ENCODE results near the gene ZNF668. TPM values are rescaled to one million over a fixed set of nuclear protein-coding genes. Genes with fewer than 3 reads are reported as not detected.
A peak's percentile ranks its signal among the peaks of the same experiment; 100 is the strongest.

The ZNF668 gene
- total and polyA plus RNA-seq, 2 of the 13 experiments (the other 11 are each of a cell fraction or from before 2014, with no cell fraction given): 3.8 to 9.8 TPM

- peak; percentile 91 for TF ChIP-seq ISL2 (CRISPR knock-in tag; IDR thresholded peaks at IDR 0.05)
- peak; percentile 69; the same call in 1 of the 2 replicates for TF ChIP-seq ZBTB10 (CRISPR knock-in tag; IDR thresholded peaks at IDR 0.05; ENCODE audit: borderline replicate concordance)
- peak; percentile 99 for TF ChIP-seq ZBTB34 (CRISPR knock-in tag; IDR thresholded peaks at IDR 0.05)
- TF ChIP-seq ZNF740 (CRISPR knock-in tag; IDR thresholded peaks at IDR 0.05): peak; percentile 80
- TF ChIP-seq ZNF281 (CRISPR knock-in tag; IDR thresholded peaks at IDR 0.05; ENCODE audit: borderline replicate concordance): peak; percentile 64; the same call in 1 of the 2 replicates
- peak; percentile 83; the same call in 1 of the 2 replicates for TF ChIP-seq GLMP (CRISPR knock-in tag; IDR thresholded peaks at IDR 0.05; ENCODE audit: borderline replicate concordance)
- TF ChIP-seq MED8 (CRISPR knock-in tag; IDR thresholded peaks at IDR 0.05; ENCODE audit: insufficient replicate concordance): peak; percentile 97
- TF ChIP-seq AKNA (CRISPR knock-in tag; IDR thresholded peaks at IDR 0.05; ENCODE audit: borderline replicate concordance): peak; percentile 69; the same call in 1 of the 2 replicates
- TF ChIP-seq NBN (conservative IDR thresholded peaks at IDR 0.05): no peak
- TF ChIP-seq ZSCAN5A (CRISPR knock-in tag; IDR thresholded peaks at IDR 0.05; ENCODE audit: borderline replicate concordance): peak; percentile 95
- TF ChIP-seq ZNF619 (CRISPR knock-in tag; IDR thresholded peaks at IDR 0.05): peak; percentile 95
- TF ChIP-seq ZNF746 (CRISPR knock-in tag; IDR thresholded peaks at IDR 0.05): peak; percentile 94
Observed at GRCh38 chr16:31105677-31106213, 31.7 kb upstream of the ZNF668 start (continued).

All from HepG2 (cell line).